Ishikawa (cell line): ENCODE data around the gene UQCRC2.

ENCODE experiments used
- CREB1 ChIP-seq: IDR thresholded peaks from 2 replicates; pipeline ENCODE4 v1.6.1; 2012; ENCODE audit warnings: low read depth
- MAX ChIP-seq: IDR thresholded peaks from 2 replicates; pipeline ENCODE4 v1.6.1; 2012
- RAD21 ChIP-seq: IDR thresholded peaks from 2 replicates; pipeline ENCODE4 v1.6.1; 2012; ENCODE audit warnings: low read depth
- TEAD4 ChIP-seq: IDR thresholded peaks from 2 replicates; pipeline ENCODE4 v1.6.1; 2012
- USF1 ChIP-seq: IDR thresholded peaks from 2 replicates; pipeline ENCODE4 v1.6.1; 2012
- TF ChIP-seq, protein P1 (sequence below): IDR thresholded peaks from 2 replicates; pipeline ENCODE4 v1.6.1; 2012; ENCODE audit warnings: low read depth, mild to moderate bottlenecking

DNA sequence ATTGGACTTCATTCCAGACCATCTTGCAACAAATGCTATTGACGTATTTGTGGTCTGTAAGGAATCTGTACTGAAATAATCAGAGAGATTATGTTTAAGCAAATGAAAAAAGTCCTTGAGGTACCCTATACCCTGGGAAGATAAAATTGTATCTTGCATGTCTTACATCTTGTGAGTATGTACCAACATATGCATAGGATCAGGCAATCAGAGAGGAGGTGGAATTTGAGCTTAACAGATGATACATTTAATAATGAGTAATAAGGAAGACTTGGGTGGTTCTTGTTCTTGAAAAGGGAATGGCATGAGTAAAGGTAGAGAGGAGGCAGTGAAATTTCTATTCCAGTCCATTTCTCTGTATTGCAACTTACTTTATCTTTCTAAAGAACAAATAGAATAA, 65.4 kb downstream of the UQCRC2 start:
- TF ChIP-seq TEAD4 (no peak), RAD21 (no peak), CREB1 (no peak), USF1 (no peak), MAX (no peak)
- TF ChIP-seq, protein P1, sequence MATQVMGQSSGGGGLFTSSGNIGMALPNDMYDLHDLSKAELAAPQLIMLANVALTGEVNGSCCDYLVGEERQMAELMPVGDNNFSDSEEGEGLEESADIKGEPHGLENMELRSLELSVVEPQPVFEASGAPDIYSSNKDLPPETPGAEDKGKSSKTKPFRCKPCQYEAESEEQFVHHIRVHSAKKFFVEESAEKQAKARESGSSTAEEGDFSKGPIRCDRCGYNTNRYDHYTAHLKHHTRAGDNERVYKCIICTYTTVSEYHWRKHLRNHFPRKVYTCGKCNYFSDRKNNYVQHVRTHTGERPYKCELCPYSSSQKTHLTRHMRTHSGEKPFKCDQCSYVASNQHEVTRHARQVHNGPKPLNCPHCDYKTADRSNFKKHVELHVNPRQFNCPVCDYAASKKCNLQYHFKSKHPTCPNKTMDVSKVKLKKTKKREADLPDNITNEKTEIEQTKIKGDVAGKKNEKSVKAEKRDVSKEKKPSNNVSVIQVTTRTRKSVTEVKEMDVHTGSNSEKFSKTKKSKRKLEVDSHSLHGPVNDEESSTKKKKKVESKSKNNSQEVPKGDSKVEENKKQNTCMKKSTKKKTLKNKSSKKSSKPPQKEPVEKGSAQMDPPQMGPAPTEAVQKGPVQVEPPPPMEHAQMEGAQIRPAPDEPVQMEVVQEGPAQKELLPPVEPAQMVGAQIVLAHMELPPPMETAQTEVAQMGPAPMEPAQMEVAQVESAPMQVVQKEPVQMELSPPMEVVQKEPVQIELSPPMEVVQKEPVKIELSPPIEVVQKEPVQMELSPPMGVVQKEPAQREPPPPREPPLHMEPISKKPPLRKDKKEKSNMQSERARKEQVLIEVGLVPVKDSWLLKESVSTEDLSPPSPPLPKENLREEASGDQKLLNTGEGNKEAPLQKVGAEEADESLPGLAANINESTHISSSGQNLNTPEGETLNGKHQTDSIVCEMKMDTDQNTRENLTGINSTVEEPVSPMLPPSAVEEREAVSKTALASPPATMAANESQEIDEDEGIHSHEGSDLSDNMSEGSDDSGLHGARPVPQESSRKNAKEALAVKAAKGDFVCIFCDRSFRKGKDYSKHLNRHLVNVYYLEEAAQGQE, result no peak
